HTERT RPE-1 (cell line): Measurements from ENCODE around the gene TFAP2E.

Experiments
- in situ Hi-C: fragments of 300-500 bp; cut with MboI; formaldehyde crosslinking; loops from 4 replicates; pipeline ENCODE4 v1.14.3; 2020; ENCODE audit warnings: low sequenced_read_pairs

The TFAP2E gene

DNA sequence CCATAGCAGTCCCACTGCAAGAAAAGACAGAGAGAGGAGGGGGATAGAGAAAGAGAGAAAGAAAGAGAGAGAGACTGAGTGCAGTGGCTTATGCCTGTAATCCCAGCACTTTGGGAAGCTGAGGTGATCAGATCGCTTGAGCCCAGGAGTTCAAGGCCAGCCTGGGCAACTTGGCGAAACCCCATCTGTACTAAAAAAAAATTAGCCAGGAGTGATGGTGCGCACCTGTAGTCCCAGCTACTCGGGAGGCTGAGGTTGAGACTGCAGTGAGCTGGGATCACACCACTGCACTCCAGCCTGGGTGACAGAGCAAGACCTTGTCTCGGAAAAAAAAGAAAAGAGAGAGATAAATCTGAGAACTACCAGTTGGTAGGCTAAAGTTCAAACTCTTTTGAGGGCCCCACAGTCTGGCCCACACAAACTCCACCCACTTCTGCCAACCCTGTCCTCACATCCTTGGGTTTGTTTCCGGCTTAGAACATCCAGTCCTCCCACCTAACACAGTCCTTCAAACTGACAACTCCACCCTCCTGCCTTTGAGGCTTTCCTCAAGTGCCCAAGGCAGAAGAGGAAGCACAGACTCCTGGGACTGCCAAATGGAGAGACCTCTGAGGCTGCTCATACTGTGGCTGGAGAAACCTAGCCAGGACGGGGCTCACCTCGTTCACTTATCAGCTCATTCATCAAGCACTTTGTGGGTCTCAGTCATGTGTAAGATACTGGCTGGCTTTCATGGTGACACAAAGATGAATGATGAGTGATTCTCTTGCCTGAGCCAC lies 20.1 kb downstream of the TFAP2E start:
- in situ Hi-C loops: no loop called here

GRCh38 chr1:35594005-35594760 lies 21.1 kb downstream of the TFAP2E start:
- in situ Hi-C loops: no loop called here

- in situ Hi-C loops: no loop called here
Observed at GRCh38 chr1:35595684-35596083, 22.6 kb downstream of the TFAP2E start.

DNA sequence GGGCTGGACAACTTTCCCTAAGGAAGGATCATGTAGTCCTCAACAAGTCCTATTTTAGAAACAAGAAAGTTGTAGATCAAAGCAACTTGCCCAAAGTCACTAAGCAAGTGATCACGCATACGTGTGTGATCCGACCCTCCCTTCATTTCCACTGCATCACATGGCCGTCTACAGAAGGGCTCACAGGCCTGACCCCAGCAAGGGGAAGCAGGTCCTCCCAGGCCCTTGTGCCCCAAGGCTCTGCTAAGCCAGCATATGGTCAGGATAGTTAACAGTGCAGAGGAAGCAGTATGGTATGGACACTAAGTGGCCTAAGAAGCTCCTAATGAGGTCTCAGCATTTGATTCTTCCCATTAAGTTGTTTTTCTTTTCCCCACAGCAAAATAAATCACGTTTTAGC lies 24.8 kb downstream of the TFAP2E start:
- in situ Hi-C loops: no loop called here

- in situ Hi-C loops: no loop called here
Observed at GRCh38 chr1:35598895-35599294, 25.8 kb downstream of the TFAP2E start.

GRCh38 chr1:35599411-35599810 lies 26.3 kb downstream of the TFAP2E start:
- in situ Hi-C loops: no loop called here

- in situ Hi-C loops: no loop called here
Observed at GRCh38 chr1:35600593-35600992, 27.5 kb downstream of the TFAP2E start.

DNA sequence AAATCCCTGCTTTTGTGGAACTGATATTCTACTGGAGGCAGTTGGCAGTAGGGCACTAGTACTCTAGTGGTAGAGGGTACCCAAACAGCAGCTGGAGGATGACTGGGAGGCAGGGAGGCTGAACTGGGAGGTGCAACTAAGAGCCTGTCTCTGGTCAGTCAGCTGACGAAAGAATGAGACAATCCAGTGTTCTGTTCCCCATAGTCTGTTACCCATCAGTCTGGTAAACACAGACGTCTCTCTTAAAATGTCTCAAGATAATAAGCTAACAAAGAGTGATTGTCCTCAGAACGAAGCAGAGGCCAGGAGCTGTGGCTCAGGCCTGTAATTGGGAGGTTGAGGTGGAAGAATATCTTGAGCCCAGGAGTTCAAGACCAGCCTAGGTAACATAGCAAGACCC lies 30.4 kb downstream of the TFAP2E start:
- in situ Hi-C loops: no loop called here

DNA sequence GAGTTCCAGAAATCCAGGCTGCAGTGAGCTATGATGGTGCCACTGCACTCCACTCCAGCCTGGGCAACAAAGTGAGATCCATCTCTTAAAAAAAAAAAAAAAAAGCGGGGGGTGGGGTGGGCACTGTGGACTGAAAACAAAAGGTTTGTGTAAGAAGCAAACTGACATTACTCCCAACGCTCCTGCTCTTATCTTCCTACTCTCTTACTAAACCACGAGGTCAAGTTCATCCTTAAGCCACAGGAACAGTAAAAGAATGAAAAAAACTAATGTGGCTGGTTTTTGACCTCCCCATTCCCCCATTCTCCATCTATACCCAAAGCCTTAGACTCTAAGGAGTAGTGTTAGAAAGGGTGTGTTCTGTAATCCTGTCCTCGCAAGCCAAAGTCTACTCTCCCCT lies 30.8 kb downstream of the TFAP2E start:
- in situ Hi-C loops: no loop called here

- in situ Hi-C loops: no loop called here
Observed at GRCh38 chr1:35605071-35605866, 32.2 kb downstream of the TFAP2E start.

- in situ Hi-C loops: no loop called here
Observed at GRCh38 chr1:35605867-35606182, 32.7 kb downstream of the TFAP2E start.

DNA sequence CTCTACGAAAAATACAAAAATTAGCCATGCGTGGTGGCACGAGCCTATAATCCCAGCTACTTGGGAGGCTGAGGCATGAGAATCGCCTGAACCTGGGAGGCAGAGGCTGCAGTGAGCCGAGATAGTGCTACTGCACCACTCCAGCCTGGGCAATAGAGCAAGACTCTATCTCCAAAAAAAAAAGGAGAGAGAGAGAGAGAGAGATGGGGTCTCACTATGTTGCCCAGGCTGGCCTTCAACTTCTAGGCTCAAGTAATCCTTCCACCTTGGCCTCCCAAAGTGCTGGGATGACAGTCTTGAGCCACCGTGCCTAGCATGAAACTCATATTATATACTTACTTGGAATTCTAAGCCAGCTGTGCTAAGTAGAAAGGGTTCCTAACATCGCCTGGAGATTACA lies 38.5 kb downstream of the TFAP2E start:
- in situ Hi-C loops: no loop called here

DNA sequence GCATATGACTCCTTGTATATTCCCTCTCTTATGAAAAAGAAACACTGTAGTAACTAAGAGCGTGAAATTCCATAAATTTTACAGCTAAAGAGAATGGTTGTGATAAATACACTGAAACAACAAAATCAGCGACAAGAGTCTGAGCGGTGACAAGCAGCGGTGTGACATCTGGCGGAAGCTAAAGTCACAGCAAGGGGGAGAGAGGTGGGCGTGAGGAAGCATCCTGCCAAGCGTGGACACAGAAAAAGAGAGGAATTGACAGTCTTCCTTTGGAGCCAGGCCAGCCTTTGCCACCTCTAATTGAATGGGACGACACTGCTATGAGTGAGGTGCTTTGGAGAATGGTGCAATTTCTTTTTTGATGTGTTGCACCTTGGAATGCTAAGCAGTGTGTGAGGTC lies 42.3 kb downstream of the TFAP2E start:
- in situ Hi-C loops: no loop called here

GRCh38 chr1:35619237-35620121 lies 46.4 kb downstream of the TFAP2E start:
- in situ Hi-C loops: no loop called here

DNA sequence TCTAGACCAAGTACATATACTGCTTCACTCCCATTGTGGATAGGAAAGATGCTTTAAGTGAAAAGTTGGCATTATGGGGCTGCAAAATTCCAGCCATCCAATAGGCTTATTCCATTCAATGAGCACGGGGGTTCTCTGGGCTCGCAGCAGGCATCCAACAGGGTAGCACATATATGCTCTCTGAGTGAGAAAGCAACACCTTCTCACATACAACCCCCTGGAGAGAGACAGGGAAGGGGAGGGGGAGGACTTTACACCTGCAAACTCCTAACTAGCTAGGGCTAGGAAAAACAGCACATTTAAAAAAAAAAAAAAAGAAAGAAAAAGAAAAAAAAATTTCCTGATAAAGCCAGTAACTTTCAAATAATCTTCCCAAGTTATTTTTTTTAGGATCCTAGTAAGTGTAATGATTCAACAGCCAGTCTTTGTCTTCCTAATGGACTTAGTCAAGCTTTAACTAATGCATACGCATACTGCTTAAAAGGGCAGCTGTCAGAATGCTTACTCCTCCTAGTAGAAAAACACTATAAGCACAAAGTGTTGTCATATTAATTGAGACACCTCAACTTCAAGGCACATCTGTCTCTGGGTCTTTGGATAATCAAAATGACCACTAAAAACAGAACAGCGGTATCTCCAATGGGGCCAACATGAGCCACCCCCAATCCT lies 49.5 kb downstream of the TFAP2E start:
- in situ Hi-C loops: no loop called here

DNA sequence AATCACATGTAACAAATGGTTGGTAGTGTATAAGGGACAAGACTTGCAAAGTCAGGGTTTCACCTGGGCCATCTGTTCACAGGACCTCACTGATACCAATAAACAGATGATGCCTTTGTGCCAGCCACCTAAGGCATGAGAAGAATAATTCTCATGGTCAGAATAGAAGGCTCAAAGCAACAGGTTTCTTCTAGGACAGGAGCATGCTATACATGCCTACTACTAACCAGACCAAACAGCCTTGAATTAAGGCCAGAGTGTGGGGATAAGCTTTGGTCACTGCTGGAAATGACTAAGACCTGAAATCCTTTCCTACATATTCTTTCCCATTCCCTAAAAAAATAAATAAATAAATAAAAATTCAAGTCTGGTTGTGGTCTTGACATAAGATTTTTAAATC lies 50.7 kb downstream of the TFAP2E start:
- in situ Hi-C loops: no loop called here

GRCh38 chr1:35629051-35629450 lies 55.9 kb downstream of the TFAP2E start:
- in situ Hi-C loops: no loop called here

DNA sequence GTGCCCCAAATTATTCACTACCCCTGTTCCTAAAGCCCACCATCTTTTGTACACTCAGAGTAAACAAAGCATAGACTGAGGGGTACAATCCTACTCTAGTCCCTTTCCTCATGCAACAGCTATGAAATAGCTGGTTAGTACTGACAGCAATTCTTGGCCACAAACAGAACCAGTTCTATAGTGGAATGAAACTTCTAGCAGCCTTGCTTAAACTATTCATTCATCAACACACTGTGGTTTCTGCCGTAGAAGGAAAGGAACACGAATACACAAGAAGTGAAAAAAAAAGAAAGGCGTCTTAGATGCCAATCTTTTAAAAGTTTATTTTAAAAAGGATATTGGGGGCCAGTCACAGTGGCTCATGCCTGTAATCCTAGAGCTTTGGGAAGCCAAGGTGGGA lies 58.3 kb downstream of the TFAP2E start:
- in situ Hi-C loops: no loop called here

GRCh38 chr1:35633547-35633946 lies 60.4 kb downstream of the TFAP2E start:
- in situ Hi-C loops: no loop called here

GRCh38 chr1:35637401-35637809 lies 64.3 kb downstream of the TFAP2E start:
- in situ Hi-C loops: no loop called here
